ENCODE results near the gene DNAH5. TPM values are rescaled to one million over a fixed set of nuclear protein-coding genes. Genes with fewer than 3 reads are reported as not detected.

The DNAH5 gene
- total and polyA plus RNA-seq, 2 of the 8 experiments (the other 6 are each of a cell fraction or from before 2014, with no cell fraction given): 0.30 to 0.73 TPM

- TF ChIP-seq BCL11A (IDR thresholded peaks at IDR 0.05; ENCODE audit: low read depth in 2 of 2, low read length in 2 of 2): no peak
- TF ChIP-seq CHD2 (IDR thresholded peaks at IDR 0.05; ENCODE audit: low read length): no peak
- TF ChIP-seq SRF (IDR thresholded peaks at IDR 0.05; ENCODE audit: low read depth, low read length): no peak
Observed at GRCh38 chr5:13910201-13910600, 34.3 kb downstream of the DNAH5 start (continued).

Data from H1 (cell line).